Endodermal cell (in vitro differentiated cells): ENCODE results near the gene LTC4S. TPM values are rescaled to one million over a fixed set of nuclear protein-coding genes. Genes with fewer than 3 reads are reported as not detected.

ENCODE experiments used
- DNase-seq: peaks from one replicate; pipeline ENCODE4 v3.0.0-alpha.2; 2017
- H3K27ac ChIP-seq: 2 replicates; pipeline ENCODE4 v1.5.1; 2013; ENCODE audit warnings: mild to moderate bottlenecking, low read depth, low read length, moderate library complexity
- H3K27me3 ChIP-seq: 2 replicates; pipeline ENCODE4 v1.6.1; 2013; ENCODE audit warnings: mild to moderate bottlenecking, low read length, moderate library complexity; ENCODE audit not compliant: insufficient read depth, control insufficient read depth, poor library complexity, severe bottlenecking
- H3K36me3 ChIP-seq: 2 replicates; pipeline ENCODE4 v1.7.0; 2013; ENCODE audit warnings: mild to moderate bottlenecking, low read length, moderate library complexity; ENCODE audit not compliant: control insufficient read depth, insufficient read depth
- H3K4me1 ChIP-seq: one replicate; pipeline ENCODE4 v1.7.0; 2013; ENCODE audit warnings: low read length; ENCODE audit not compliant: control insufficient read depth, insufficient read depth
- H3K4me3 ChIP-seq: 2 replicates; pipeline ENCODE4 v1.5.1; 2013; ENCODE audit warnings: mild to moderate bottlenecking, low read length, moderate library complexity
- H3K9ac ChIP-seq: 2 replicates; pipeline ENCODE4 v1.6.1; 2013; ENCODE audit warnings: mild to moderate bottlenecking, low read length, moderate library complexity; ENCODE audit not compliant: poor library complexity, severe bottlenecking; ENCODE audit errors: extremely low read depth
- H3K9me3 ChIP-seq: 2 replicates; pipeline ENCODE4 v1.6.1; 2013; ENCODE audit warnings: mild to moderate bottlenecking, low read length, moderate library complexity; ENCODE audit not compliant: control insufficient read depth
- H3K27ac Mint-ChIP-seq: 2 replicates; pipeline ENCODE4 v1.8.0; 2020; ENCODE audit warnings: mixed read lengths
- H3K27me3 Mint-ChIP-seq: 2 replicates; pipeline ENCODE4 v1.8.0; 2021; ENCODE audit warnings: mild to moderate bottlenecking, mixed read lengths; ENCODE audit not compliant: insufficient read depth
- H3K36me3 Mint-ChIP-seq: 2 replicates; pipeline ENCODE4 v1.8.0; 2020; ENCODE audit warnings: low read depth, mixed read lengths
- H3K4me1 Mint-ChIP-seq: 2 replicates; pipeline ENCODE4 v1.8.0; 2020; ENCODE audit warnings: mixed read lengths
- H3K4me3 Mint-ChIP-seq: 2 replicates; pipeline ENCODE4 v1.8.0; 2020; ENCODE audit warnings: mild to moderate bottlenecking, moderate library complexity, mixed read lengths
- H3K9me3 Mint-ChIP-seq: 2 replicates; pipeline ENCODE4 v1.8.0; 2020; ENCODE audit warnings: mild to moderate bottlenecking, mixed read lengths
- WGBS, 2 experiments: methylation state at CpG; one replicate each; pipeline versions ENCODE4 v1.1.5 to v1.1.7; 2013; ENCODE audit warnings: missing lambda C conversion rate in 2 of 2, mixed read lengths in 1 of 2; ENCODE audit not compliant: insufficient coverage in 1 of 2, insufficient read length in 1 of 2; 5-methylcytosine and 5-hydroxymethylcytosine counted together
- total RNA-seq, 2 donors: library from RNA; stranded (reverse); fragmentation: NEBNext Ultra II Directional in 1 of 2; extraction: Animal tissue kit (Norgen Biotek cat#: 25700) in 1 of 2; gene quantifications; 2 replicates in 1 of 2; 3 replicates in 1 of 2; pipeline ENCODE4 v1.2.1, GENCODE V29; 2021
- TF ChIP-seq, protein P1 (sequence below): fragments of 200-600 bp; sonication (generic); conservative IDR thresholded peaks from 2 replicates; pipeline ENCODE4 v1.5.0; 2021; ENCODE audit warnings: antibody characterized with exemption, mild to moderate bottlenecking

LTC4S gene
- total RNA-seq, 2 donors from 2014 or later: 5.7 to 6.3 TPM

DNA sequence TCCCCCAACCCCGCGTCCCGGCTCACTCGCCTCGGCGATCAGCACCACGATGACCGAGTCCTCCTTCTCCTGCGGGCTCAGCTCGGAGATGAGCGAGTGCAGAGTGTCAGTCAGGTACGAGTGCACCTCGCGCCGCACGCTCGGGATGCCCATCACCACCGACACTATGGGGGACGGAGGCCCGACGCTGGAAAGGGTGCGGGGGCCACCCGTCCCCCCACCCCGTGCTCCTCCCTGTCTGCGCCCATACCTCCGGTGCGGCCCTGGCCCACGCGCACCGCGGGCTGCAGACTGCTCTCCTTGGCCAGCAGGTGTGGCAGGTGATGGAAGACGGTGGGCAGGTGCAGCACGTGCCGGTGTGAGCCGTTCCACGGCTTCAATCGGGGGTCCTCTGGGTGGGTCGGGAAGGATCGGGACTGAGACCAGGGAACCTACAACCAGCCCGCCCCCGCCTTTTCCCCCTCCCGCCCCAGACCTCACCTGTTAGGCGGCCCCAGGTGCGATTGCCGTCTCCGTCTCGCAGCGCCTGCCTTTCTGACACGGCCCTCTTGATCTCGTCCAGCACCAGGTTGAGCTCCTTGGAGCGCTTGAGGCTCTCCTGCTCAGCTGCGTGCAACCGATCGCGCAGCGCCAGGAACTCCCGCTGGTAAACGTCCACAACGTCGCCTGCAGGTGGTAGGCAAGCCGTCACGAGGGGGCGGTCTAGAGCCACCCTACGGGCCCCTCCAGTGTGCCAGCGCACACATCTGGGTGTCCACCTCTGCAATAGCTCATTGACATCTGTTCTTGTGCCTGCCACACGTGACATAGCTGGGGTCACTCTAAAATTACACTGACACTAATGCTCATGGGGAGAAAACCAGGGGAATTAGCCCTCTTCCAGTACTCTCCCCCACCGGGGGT, 7.8 kb downstream of the LTC4S start:
- peaks cover 16% of the 10 kb centered on the region for H3K4me1 Mint-ChIP-seq
- H3K9me3 Mint-ChIP-seq: no peaks in the 10 kb centered on the region
- H3K4me3 Mint-ChIP-seq: no peak overlapping the region
- Histone ChIP-seq H3K4me1 (no peaks in the 10 kb centered on the region), H3K4me3 (no peak overlapping the region), H3K27ac (no peak overlapping the region), H3K9me3 (no peaks in the 10 kb centered on the region), H3K27me3 (no peaks in the 10 kb centered on the region), H3K9ac (no peak overlapping the region), H3K36me3 (peaks cover 47% of the 10 kb centered on the region)
- WGBS, 2 experiments: 82% methylated on average over 40 to 67 of the region's 67 CpGs
- TF ChIP-seq, protein P1, sequence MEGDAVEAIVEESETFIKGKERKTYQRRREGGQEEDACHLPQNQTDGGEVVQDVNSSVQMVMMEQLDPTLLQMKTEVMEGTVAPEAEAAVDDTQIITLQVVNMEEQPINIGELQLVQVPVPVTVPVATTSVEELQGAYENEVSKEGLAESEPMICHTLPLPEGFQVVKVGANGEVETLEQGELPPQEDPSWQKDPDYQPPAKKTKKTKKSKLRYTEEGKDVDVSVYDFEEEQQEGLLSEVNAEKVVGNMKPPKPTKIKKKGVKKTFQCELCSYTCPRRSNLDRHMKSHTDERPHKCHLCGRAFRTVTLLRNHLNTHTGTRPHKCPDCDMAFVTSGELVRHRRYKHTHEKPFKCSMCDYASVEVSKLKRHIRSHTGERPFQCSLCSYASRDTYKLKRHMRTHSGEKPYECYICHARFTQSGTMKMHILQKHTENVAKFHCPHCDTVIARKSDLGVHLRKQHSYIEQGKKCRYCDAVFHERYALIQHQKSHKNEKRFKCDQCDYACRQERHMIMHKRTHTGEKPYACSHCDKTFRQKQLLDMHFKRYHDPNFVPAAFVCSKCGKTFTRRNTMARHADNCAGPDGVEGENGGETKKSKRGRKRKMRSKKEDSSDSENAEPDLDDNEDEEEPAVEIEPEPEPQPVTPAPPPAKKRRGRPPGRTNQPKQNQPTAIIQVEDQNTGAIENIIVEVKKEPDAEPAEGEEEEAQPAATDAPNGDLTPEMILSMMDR: peak; percentile 88
- no peak overlapping the region for H3K27ac Mint-ChIP-seq
- H3K36me3 Mint-ChIP-seq: peaks cover 27% of the 10 kb centered on the region
- H3K27me3 Mint-ChIP-seq: no peaks in the 10 kb centered on the region
- DNase-seq: peak; percentile 93

DNA sequence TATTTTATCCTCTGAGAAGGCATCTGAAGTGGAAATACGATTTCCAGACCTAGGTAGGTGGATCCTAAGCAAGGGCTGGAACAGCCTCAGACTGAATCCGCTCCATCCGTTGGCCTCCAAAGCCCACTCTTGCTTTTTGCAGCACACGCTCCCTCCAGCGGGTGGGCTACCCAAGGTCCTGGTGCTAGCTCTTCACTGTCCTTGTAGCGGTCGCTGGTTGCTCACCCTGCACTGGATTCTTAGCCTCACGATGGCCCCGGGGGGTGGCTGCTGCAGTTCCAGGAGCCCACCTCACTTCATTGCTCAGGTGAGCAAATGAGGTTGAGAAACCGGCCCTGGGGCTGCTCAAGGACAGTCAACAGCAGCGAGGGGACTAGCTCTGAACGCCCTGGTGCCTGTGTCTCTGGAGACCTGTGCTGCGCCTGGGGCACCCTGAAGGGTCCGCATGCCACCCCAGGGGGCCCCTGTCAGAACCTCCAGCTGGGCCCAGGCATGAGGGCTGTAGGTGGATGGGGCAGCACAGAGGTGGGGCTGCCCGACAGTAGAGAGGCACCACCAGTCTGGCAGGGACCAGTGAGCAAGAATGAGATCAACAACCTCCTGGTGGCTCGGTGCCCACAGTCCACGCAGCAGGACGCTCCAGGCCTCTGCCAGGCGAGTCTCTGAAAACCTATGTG, 8.6 kb downstream of the LTC4S start:
- Mint-ChIP-seq H3K9me3 (no peaks in the 10 kb centered on the region), H3K27ac (no peak overlapping the region), H3K27me3 (no peaks in the 10 kb centered on the region), H3K36me3 (peaks cover 20% of the 10 kb centered on the region), H3K4me1 (peaks cover 13% of the 10 kb centered on the region), H3K4me3 (no peak overlapping the region)
- H3K36me3 ChIP-seq: peaks cover 41% of the 10 kb centered on the region
- TF ChIP-seq, protein P1: peak; percentile 8
- H3K4me3 ChIP-seq: no peak overlapping the region
- H3K9ac ChIP-seq: no peak overlapping the region
- H3K9me3 ChIP-seq: no peaks in the 10 kb centered on the region
- H3K27me3 ChIP-seq: no peaks in the 10 kb centered on the region
- H3K4me1 ChIP-seq: no peaks in the 10 kb centered on the region
- WGBS, 2 experiments: 94 to 96% methylated on average over 11 to 19 of the region's 19 CpGs
- DNase-seq: peak; percentile 39
- H3K27ac ChIP-seq: no peak overlapping the region

DNA sequence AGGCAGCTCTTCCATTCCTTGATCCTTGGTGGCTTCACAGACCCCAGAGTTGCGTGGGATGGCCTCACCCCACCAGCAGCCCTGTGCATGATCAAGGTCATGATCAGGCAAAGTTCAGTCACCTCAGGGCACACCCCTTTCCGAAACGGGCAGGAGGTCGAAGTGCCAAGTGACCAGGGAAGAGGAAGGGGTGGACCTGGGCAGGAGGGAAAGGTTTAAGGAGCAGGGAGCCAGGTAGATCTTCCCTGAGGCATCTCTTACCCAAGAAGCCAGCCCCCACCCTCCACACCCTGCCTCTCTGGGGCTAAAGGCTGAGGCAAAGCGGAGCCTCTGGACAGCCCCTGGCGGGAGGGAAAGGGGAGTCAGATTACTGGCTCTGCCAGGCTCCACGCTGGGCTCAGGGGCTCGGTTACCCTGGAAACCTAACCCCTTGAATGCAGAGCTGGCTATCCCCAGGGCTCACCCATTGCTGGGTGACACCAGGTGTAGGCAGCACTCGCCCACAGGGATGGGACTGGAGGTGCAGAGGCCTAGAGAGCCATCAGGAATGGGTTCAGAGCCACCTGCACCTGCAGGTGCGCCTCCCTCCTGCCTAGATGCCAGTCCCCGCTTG, 9.3 kb downstream of the LTC4S start:
- TF ChIP-seq, protein P1: no peak
- Histone ChIP-seq H3K4me1 (no peaks in the 10 kb centered on the region), H3K27ac (no peak overlapping the region), H3K27me3 (no peaks in the 10 kb centered on the region), H3K9ac (no peak overlapping the region), H3K36me3 (peaks cover 34% of the 10 kb centered on the region), H3K4me3 (no peak overlapping the region), H3K9me3 (no peaks in the 10 kb centered on the region)
- H3K27me3 Mint-ChIP-seq: no peaks in the 10 kb centered on the region
- WGBS, 2 experiments: 58 to 76% methylated on average over 6 to 11 of the region's 11 CpGs
- H3K9me3 Mint-ChIP-seq: no peaks in the 10 kb centered on the region
- DNase-seq: peak; percentile 54
- no peak overlapping the region for H3K4me3 Mint-ChIP-seq
- H3K4me1 Mint-ChIP-seq: peaks cover 13% of the 10 kb centered on the region
- peaks cover 18% of the 10 kb centered on the region for H3K36me3 Mint-ChIP-seq
- H3K27ac Mint-ChIP-seq: no peak overlapping the region
